H1 (cell line): Measurements from ENCODE around the gene GRIK2. TPM values are rescaled to one million over a fixed set of nuclear protein-coding genes. Genes with fewer than 3 reads are reported as not detected.

Experiments
- CTCF ChIA-PET: fragments of 300-600 bp; sonication (Branson Sonifier 250); formaldehyde crosslinking; loops from one replicate; lab custom pipeline; 2021; ENCODE audit not compliant: partially characterized antibody; lab: Charles Lee
- POLR2A ChIA-PET: fragments of 300-600 bp; sonication (Branson Sonifier 250); formaldehyde crosslinking; loops from one replicate; lab custom pipeline; 2021; ENCODE audit warnings: inconsistent platforms; ENCODE audit not compliant: partially characterized antibody; lab: Charles Lee
- DNase-seq, 2 experiments: peaks; one replicate each; pipeline versions ENCODE4 v3.0.0 to v3.0.0-alpha.2; 2010 to 2022; ENCODE audit warnings: low spot score in 2 of 2, low read depth in 1 of 2, mixed read lengths in 1 of 2
- FAIRE-seq: peaks from 2 replicates; lab custom pipeline; 2011; peaks lifted over from hg19 to GRCh38; lab: Jason Lieb, UNC
- H2AFZ ChIP-seq: 2 replicates; pipeline ENCODE4 v1.8.1; 2012; ENCODE audit warnings: low read length, inconsistent platforms
- H2AK5ac ChIP-seq: 2 replicates; pipeline ENCODE4 v1.6.1; 2013; ENCODE audit warnings: low read depth, low read length
- H2BK120ac ChIP-seq: replicated peaks from 2 replicates; pipeline ENCODE3; 2013; ENCODE audit warnings: low read depth, low read length, inconsistent platforms
- H2BK12ac ChIP-seq: 2 replicates; pipeline ENCODE4 v1.6.1; 2013; ENCODE audit warnings: low read depth, low read length
- H2BK15ac ChIP-seq: 2 replicates; pipeline ENCODE4 v1.6.1; 2013; ENCODE audit warnings: low read length
- H2BK20ac ChIP-seq: 2 replicates; pipeline ENCODE4 v1.6.1; 2013; ENCODE audit warnings: low read length
- H2BK5ac ChIP-seq: 2 replicates; pipeline ENCODE4 v1.6.1; 2013; ENCODE audit warnings: low read depth, low read length
- H3K14ac ChIP-seq: 2 replicates; pipeline ENCODE4 v1.6.1; 2013; ENCODE audit warnings: inconsistent platforms; ENCODE audit not compliant: insufficient read length
- H3K18ac ChIP-seq: 2 replicates; pipeline ENCODE4 v1.6.1; 2013; ENCODE audit warnings: low read length; ENCODE audit errors: extremely low read depth
- H3K23ac ChIP-seq: 2 replicates; pipeline ENCODE4 v1.6.1; 2013; ENCODE audit warnings: inconsistent platforms; ENCODE audit not compliant: insufficient read length
- H3K23me2 ChIP-seq: 2 replicates; pipeline ENCODE4 v1.6.1; 2013; ENCODE audit warnings: low read depth, low read length
- H3K27ac ChIP-seq: 2 replicates; pipeline ENCODE4 v1.6.1; 2011; ENCODE audit warnings: low read depth, low read length, inconsistent platforms
- H3K27me3 ChIP-seq, 4 experiments: replicated peaks in 1 of 4; 1 replicate in 1 of 4; 2 replicates in 3 of 4; pipeline versions ENCODE4 v1.6.1 to v1.8.1; 2011 to 2013; ENCODE audit warnings: low read length in 3 of 4, mild to moderate bottlenecking in 3 of 4, inconsistent platforms in 2 of 4, mixed read lengths in 2 of 4, moderate library complexity in 1 of 4; ENCODE audit not compliant: control insufficient read depth in 3 of 4, insufficient read depth in 3 of 4; ENCODE audit errors: extremely low read depth in 1 of 4
- H3K36me3 ChIP-seq, 4 experiments: 2 replicates each; pipeline versions ENCODE4 v1.6.1 to v1.8.1; 2011 to 2013; ENCODE audit warnings: mild to moderate bottlenecking in 4 of 4, low read length in 3 of 4, moderate library complexity in 2 of 4, control low read depth in 1 of 4, inconsistent platforms in 1 of 4; ENCODE audit not compliant: insufficient read depth in 4 of 4, control insufficient read depth in 2 of 4
- H3K4ac ChIP-seq: replicated peaks from 2 replicates; pipeline ENCODE3; 2013; ENCODE audit warnings: low read length, low read depth, mixed read lengths, inconsistent platforms; ENCODE audit not compliant: insufficient read length
- H3K4me1 ChIP-seq, 4 experiments: replicated peaks in 1 of 4; 1 replicate in 1 of 4; 2 replicates in 3 of 4; pipeline versions ENCODE4 v1.6.1 to v1.8.1; 2011 to 2013; ENCODE audit warnings: low read length in 3 of 4, inconsistent platforms in 2 of 4, mixed read lengths in 1 of 4; ENCODE audit not compliant: insufficient read depth in 4 of 4, control insufficient read depth in 3 of 4
- H3K4me2 ChIP-seq, 2 experiments: 2 replicates each; pipeline versions ENCODE4 v1.6.1 to v1.8.1; 2011 to 2013; ENCODE audit warnings: low read depth in 2 of 2, low read length in 2 of 2, control low read depth in 1 of 2, inconsistent platforms in 1 of 2, mild to moderate bottlenecking in 1 of 2; ENCODE audit not compliant: insufficient read depth in 1 of 2
- H3K4me3 ChIP-seq, 4 experiments: fragments of 200-600, 300-600 bp in 1 of 4; sonication (generic), shearing (Covaris generic), sonication (Bioruptor Twin) in 1 of 4; 2 replicates each; pipeline versions ENCODE4 v1.5.1 to v1.8.1; 2011 to 2016; ENCODE audit warnings: low read length in 4 of 4, low read depth in 3 of 4, control low read depth in 2 of 4, inconsistent platforms in 2 of 4, mild to moderate bottlenecking in 2 of 4, mixed read lengths in 1 of 4, moderate library complexity in 1 of 4; ENCODE audit not compliant: insufficient read depth in 2 of 4; ENCODE audit errors: extremely low read depth in 1 of 4
- H3K56ac ChIP-seq: replicated peaks from 2 replicates; pipeline ENCODE3; 2013; ENCODE audit warnings: low read depth, mild to moderate bottlenecking, mixed read lengths, low read length, inconsistent platforms; ENCODE audit not compliant: insufficient read length
- H3K79me1 ChIP-seq: 2 replicates; pipeline ENCODE4 v1.6.1; 2013; ENCODE audit warnings: low read depth, low read length, control low read depth
- H3K79me2 ChIP-seq, 2 experiments: 2 replicates each; pipeline versions ENCODE4 v1.6.1 to v1.8.1; 2012 to 2013; ENCODE audit warnings: low read length in 2 of 2, mild to moderate bottlenecking in 2 of 2, inconsistent platforms in 1 of 2; ENCODE audit not compliant: insufficient read depth in 2 of 2, control insufficient read depth in 1 of 2
- H3K9ac ChIP-seq, 4 experiments: replicated peaks in 1 of 4; 1 replicate in 1 of 4; 2 replicates in 3 of 4; pipeline versions ENCODE4 v1.6.1 to v1.8.1; 2011 to 2013; ENCODE audit warnings: low read depth in 3 of 4, low read length in 3 of 4, control low read depth in 2 of 4, mild to moderate bottlenecking in 2 of 4, moderate library complexity in 2 of 4, inconsistent platforms in 1 of 4; ENCODE audit errors: extremely low read depth in 1 of 4
- H3K9me3 ChIP-seq, 2 experiments: 2 replicates each; pipeline versions ENCODE4 v1.6.1 to v1.8.1; 2012 to 2013; ENCODE audit warnings: mild to moderate bottlenecking in 2 of 2, moderate library complexity in 2 of 2, control low read depth in 1 of 2, inconsistent platforms in 1 of 2, low read depth in 1 of 2, low read length in 1 of 2, mixed read lengths in 1 of 2; ENCODE audit not compliant: insufficient read depth in 2 of 2
- H4K20me1 ChIP-seq, 2 experiments: replicated peaks in 1 of 2; 2 replicates each; pipeline versions ENCODE3 to v1.8.1; 2011 to 2013; ENCODE audit warnings: inconsistent platforms in 2 of 2, low read length in 2 of 2, mild to moderate bottlenecking in 1 of 2; ENCODE audit not compliant: insufficient read depth in 2 of 2, control insufficient read depth in 1 of 2
- H4K5ac ChIP-seq: 2 replicates; pipeline ENCODE4 v1.6.1; 2013; ENCODE audit warnings: low read length, low read depth, mixed read lengths, inconsistent platforms; ENCODE audit not compliant: insufficient read length
- H4K8ac ChIP-seq: 2 replicates; pipeline ENCODE4 v1.8.0; 2013; ENCODE audit warnings: mild to moderate bottlenecking, moderate library complexity, low read length, inconsistent platforms; ENCODE audit not compliant: insufficient read depth; ENCODE audit errors: extremely low read depth
- H4K91ac ChIP-seq: replicated peaks from 2 replicates; pipeline ENCODE3; 2013; ENCODE audit warnings: low read length, mixed read lengths, inconsistent platforms; ENCODE audit not compliant: insufficient read length
- SP4 ChIP-seq: IDR thresholded peaks from 2 replicates; pipeline ENCODE4 v1.6.1; 2012; ENCODE audit warnings: low read length, inconsistent platforms
- WGBS, 2 experiments: shearing (Covaris generic) in 1 of 2; methylation state at CpG; one replicate each; pipeline versions ENCODE4 v1.1.6 to v1.1.7; 2013 to 2015; ENCODE audit warnings: low lambda C conversion rate in 2 of 2, mixed read lengths in 2 of 2, inconsistent platforms in 1 of 2, low coverage in 1 of 2, missing lambda C conversion rate in 1 of 2; ENCODE audit not compliant: insufficient replicate concordance in 2 of 2, insufficient coverage in 1 of 2, insufficient read length in 1 of 2; ENCODE audit errors: extremely low coverage in 1 of 2, missing lambda C conversion rate in 1 of 2; 5-methylcytosine and 5-hydroxymethylcytosine counted together
- polyA plus RNA-seq, 7 experiments: library from polyadenylated mRNA; depleted of rRNA in 3 of 7; stranded (reverse) in 5 of 7; unstranded in 2 of 7; fragments of >200 nt in 5 of 7; fragments of 200-250 nt in 2 of 7; gene quantifications; 1 replicate in 5 of 7; 2 replicates in 1 of 7; 4 replicates in 1 of 7; pipeline versions ENCODE4 v1.2.1 to v1.2.3, GENCODE V29; 2011 to 2013; ENCODE audit warnings: missing spikeins in 2 of 7, mixed read lengths in 2 of 7
- total RNA-seq: library from RNA; stranded (reverse); fragmentation: NEBNext Ultra II Directional; extraction: Animal tissue kit (Norgen Biotek cat#: 25700); gene quantifications from 2 replicates; pipeline ENCODE4 v1.2.1, GENCODE V29; 2021

GRIK2 gene
- total and polyA plus RNA-seq, 2 of the 8 experiments (the other 6 are each of a cell fraction or from before 2014, with no cell fraction given), result 1.8 to 2.2 TPM

GRCh38 chr6:101597693-101598092 lies 204.2 kb downstream of the GRIK2 start:
- no peak overlapping the region for H3K9ac ChIP-seq
- TF ChIP-seq SP4, result no peak
- TF ChIP-seq, all 59 proteins: peak for 0
- Histone ChIP-seq H3K23me2 (no peaks in the 10 kb centered on the region), H3K79me1 (no peaks in the 10 kb centered on the region), H2BK120ac (no peak overlapping the region), H3K14ac (no peak overlapping the region), H3K4me3 (no peak overlapping the region), H2BK15ac (no peak overlapping the region), H2BK20ac (no peak overlapping the region), H4K20me1 (no peaks in the 10 kb centered on the region), H4K91ac (no peak overlapping the region), H2BK12ac (no peak overlapping the region), H3K27me3 (no peaks in the 10 kb centered on the region), H3K23ac (no peak overlapping the region), H2BK5ac (no peak overlapping the region), H4K5ac (no peak overlapping the region), H3K4ac (no peak overlapping the region), H3K18ac (no peak overlapping the region), H3K4me2 (no peak overlapping the region), H3K4me1 (peaks cover 0 to 4% (median 0%) of the 10 kb centered on the region in 4 experiments; a peak in 1 of 7 replicates), H3K79me2 (no peaks in the 10 kb centered on the region), H3K9me3 (no peaks in the 10 kb centered on the region), H2AK5ac (no peak overlapping the region), H3K56ac (no peak overlapping the region), H2AFZ (no peak overlapping the region), H3K27ac (no peak overlapping the region), H4K8ac (no peak overlapping the region), H3K36me3 (no peaks in the 10 kb centered on the region)
- ChIA-PET CTCF (no interaction called here), POLR2A (no interaction called here)
- peak; percentile 28 for FAIRE-seq
- 54% methylated on average over 4 of the region's 4 CpGs; no CpG with 5 or more reads in 1 of the 2 experiments for WGBS, 2 experiments
- DNase-seq, result no peak
